Stimulated activated CD8-positive, alpha-beta memory T cell treated with anti-CD3 and anti-CD28 coated beads, Interleukin-4, amount 100 ng/mL, for 4 hours (primary cell): ENCODE measurements around the gene STK32A.

Experiments
- DNase-seq, 2 donors: peaks; one replicate each; pipeline ENCODE4 v3.0.0-alpha.2; 2020; ENCODE audit warnings: low read depth in 2 of 2, low spot score in 1 of 2

STK32A gene

DNA sequence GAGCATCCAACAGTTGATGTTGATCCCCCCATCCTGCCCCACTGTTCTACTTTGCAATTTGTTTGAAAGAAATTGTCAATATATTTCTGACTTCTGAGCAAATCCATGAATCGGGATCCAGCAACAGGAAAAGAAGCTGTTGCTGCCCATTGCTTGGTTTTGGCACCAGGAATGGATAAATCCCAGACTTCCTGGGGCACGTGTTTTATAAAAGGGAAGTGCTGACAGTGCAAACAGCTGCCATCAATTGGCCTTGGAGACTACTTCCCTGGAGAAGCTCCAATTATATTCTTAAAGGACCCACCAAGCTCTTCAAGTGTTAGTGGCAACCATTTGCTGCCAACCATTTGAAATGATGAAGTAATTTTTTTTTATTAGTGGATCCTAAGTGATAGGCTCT, 13.7 kb downstream of the STK32A start:
- no peak for DNase-seq

- no peak for DNase-seq
These were observed 25.0 kb downstream of the STK32A start for GRCh38 chr5:147259837-147260236.

- DNase-seq, result no peak
These were observed 32.4 kb downstream of the STK32A start for GRCh38 chr5:147267082-147267832.

DNA sequence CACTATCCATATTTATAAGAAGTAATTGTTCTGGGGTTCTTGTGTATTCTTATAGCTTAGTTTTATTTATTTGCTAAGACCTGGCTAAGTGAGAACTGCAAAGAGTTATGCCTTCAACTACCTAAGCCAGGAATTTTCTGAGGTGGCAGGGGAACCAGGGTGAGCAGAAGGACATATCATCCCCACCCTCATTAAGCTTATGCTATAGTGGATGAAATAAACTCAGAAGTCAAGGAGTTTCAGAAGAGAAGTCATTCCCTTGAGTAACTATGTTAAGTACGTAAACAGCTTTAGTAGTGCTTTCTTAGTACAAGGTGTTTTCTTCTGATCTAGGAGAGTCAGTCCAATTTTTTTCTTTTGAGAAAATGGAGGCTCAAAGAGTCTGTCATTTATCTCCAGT, 41.7 kb downstream of the STK32A start:
- DNase-seq, result no peak

DNA sequence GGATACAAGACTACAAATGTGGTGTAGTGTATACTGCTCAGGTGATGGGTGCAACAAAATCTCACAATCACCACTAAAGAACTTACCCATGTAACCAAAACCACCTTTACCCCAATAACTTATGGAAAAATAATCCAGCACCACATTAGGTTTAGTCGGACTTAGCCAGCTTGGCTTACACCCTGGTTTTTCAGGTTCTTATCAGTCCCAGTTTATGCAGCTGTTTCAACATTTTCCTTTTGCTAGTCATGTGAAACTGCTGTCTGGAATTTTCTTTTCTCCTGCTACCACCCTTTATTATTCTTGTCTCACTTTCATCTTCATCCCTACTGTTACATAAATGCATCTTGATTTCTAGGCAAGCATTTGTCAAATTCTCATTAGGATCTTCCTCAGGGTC, 51.5 kb downstream of the STK32A start:
- DNase-seq, result no peak

- DNase-seq, result no peak
These were observed 52.3 kb downstream of the STK32A start for GRCh38 chr5:147287110-147287509.

GRCh38 chr5:147290261-147290660, 55.4 kb downstream of the STK32A start:
- DNase-seq, result no peak

GRCh38 chr5:147303251-147303650, 68.4 kb downstream of the STK32A start:
- no peak for DNase-seq

DNA sequence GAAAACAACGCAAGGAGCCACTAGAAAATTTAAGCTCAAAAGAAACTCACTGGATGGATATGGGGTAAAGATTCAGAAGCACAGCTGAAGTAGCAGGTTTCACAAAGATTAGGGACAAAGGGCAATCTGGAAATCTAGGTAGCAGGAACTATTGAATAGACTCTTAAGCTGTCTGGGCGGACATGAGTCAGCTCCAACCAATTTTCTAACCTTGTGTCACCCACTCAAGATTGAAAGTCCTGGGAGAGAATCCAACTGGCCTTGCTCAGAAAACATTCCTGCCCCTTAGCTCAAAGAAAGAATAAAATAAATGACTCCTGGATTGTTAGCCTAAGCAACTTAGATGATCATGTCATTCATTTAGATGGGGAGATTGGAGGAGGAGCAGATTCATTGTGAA, 69.2 kb downstream of the STK32A start:
- DNase-seq, result no peak

DNA sequence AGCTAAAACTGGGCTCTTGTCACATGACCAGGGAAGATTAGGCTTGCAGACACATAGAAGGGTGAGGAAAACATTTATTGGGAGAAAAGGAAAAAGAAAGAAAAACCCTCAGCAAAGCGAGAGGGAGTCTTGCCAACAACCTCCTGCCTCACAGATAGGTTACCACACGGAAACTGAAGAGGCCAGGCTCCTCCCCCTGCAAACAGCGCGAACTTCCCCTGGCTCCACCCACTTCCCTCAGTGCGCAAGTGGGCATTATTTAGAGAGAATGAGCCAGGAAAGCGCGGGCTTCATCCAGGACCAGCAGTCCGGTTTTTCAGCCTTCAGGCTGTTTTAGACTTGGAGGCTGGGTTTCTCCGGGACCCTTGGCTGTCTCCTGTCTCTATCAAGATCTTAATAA, 70.3 kb downstream of the STK32A start:
- DNase-seq, result no peak

GRCh38 chr5:147306351-147306750, 71.5 kb downstream of the STK32A start:
- no peak for DNase-seq

- DNase-seq, result no peak
These were observed 72.3 kb downstream of the STK32A start for GRCh38 chr5:147307170-147307569.

- no peak for DNase-seq
These were observed 74.8 kb downstream of the STK32A start for GRCh38 chr5:147309621-147310020.

DNA sequence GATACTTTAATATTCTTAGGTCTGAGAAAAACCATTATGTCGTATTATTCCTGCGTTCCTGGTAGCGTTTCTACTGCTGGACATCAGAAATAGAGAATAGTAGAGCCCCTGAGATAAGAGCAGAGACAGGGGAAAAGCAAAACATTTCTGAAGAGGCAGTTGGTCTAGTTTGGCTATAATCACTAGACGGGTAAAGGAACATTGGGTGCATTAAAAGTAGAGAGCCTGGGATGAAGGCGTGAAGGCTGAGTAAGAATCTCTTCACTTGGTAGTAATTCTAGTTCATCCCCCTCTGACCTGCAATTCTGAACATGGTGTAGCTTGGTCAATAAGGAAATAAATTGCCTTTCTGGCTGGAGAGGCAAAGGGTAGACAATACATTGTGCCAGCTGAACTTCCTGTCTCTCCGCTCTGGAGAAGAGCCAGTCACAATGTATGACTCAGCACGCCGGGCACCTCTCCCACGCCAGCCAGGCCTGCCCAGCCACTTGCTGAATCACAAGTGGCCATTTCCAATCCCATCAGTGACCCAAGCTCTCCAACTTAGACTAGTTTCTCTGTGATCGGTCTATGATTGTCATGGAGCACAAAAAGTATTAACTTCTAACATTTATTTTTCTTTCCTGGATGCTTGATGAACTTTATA, 75.4 kb downstream of the STK32A start:
- no peak for DNase-seq

GRCh38 chr5:147317978-147318684, 83.3 kb downstream of the STK32A start:
- no peak for DNase-seq

DNA sequence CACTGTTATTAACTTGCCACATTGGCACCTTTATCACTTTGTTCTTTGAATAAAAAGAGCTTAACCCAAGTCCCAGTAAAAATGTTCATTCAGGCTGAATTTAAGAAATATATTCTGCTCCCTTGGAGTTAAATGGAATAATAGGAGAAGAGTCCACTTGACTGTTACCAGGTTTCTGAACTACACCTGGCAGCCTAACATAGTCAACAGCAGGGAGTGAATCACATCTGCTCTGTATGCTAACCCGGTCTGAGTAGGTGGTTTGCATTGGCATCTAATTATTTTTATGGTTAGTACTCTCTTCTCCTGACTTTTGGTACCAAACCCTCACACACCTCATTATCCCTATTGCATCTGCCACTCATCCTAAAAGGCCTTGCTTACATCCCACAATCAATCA, 86.7 kb downstream of the STK32A start:
- no peak for DNase-seq

DNA sequence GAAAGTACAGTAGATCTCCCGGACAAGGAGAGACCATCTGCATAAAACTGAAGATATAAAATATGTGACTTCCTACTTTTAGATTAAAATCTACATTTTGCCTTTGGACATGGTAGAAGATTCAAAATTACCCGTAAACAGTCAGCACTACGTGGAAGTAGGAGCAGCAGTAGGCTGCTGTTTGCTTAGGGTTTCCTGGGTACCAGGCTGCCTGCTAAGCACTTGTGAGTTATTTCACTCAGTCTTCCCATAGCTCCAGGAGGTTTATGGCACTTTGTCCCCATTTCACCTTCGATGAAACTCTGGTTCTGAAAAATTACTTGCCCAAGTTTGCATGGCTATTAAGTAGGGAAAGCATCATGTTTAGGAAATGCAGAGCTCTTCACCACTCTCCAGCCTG, 92.6 kb downstream of the STK32A start:
- DNase-seq, result no peak

- no peak for DNase-seq
These were observed 93.1 kb downstream of the STK32A start for GRCh38 chr5:147327905-147328304.

DNA sequence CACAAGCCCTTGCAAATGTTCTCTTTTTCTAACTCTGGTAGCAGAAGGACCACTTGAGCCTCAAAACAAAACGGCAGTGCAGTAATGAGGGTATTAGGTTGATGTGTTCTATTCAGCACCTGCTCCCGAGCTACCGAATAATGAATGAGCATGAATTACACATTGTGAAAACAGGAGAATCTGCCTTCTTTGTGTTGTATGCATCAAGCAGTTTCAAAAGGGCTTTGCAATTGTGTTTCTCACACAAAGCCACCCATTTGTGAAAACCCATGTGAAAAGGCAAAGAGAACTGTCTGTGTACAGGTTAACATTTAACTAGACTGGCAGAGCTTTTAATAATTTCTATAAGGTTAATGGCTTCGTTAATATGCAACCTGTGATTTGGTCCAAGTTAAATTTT, 97.8 kb downstream of the STK32A start:
- no peak for DNase-seq

DNA sequence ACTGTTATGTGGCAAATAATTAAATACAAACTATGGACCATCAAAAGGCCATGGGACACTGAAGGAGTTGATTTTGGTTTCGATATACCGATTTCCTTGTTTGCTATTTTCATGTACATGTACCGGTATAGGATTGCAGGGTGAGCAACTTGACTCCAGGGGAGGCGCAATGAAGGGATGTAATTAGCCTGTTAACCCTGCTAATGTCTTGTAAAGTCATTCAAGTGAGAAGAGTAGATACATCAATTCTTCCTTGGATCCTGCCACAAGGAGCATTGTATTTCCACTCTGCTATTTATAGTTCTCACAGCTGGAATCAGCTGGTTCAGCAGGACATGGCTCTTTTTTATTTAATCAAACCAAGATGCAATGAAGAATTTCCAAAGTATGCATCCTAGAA, 102.0 kb downstream of the STK32A start:
- DNase-seq, result no peak

- DNase-seq, result no peak
These were observed 104.5 kb downstream of the STK32A start for GRCh38 chr5:147339313-147339712.

GRCh38 chr5:147340941-147341340, 106.1 kb downstream of the STK32A start:
- DNase-seq, result no peak
